ENCODE results near the gene PACRG.

GRCh38 chr6:163189609-163190008 is 461.8 kb downstream of the PACRG start:
- TF ChIP-seq, protein P1, sequence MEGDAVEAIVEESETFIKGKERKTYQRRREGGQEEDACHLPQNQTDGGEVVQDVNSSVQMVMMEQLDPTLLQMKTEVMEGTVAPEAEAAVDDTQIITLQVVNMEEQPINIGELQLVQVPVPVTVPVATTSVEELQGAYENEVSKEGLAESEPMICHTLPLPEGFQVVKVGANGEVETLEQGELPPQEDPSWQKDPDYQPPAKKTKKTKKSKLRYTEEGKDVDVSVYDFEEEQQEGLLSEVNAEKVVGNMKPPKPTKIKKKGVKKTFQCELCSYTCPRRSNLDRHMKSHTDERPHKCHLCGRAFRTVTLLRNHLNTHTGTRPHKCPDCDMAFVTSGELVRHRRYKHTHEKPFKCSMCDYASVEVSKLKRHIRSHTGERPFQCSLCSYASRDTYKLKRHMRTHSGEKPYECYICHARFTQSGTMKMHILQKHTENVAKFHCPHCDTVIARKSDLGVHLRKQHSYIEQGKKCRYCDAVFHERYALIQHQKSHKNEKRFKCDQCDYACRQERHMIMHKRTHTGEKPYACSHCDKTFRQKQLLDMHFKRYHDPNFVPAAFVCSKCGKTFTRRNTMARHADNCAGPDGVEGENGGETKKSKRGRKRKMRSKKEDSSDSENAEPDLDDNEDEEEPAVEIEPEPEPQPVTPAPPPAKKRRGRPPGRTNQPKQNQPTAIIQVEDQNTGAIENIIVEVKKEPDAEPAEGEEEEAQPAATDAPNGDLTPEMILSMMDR (IDR thresholded peaks at IDR 0.05) = no peak
- TF ChIP-seq POLR2A (IDR thresholded peaks at IDR 0.05) = no peak
